Stimulated activated memory B cell treated with anti-CD40 and anti-IgM and Interleukin-4, amounts not matched to agents 10 μg/mL and 1 μg/mL and 100 μg/mL, for 72 hours (primary cell): Measurements from ENCODE around the gene TMEM252.

Experiments used
- ATAC-seq: fragments of 150-1000 bp; cut with Tn5 transposase; 2 replicates; pipeline ENCODE4 v1.10.0; 2021
- H3K27ac Mint-ChIP-seq: one replicate; pipeline ENCODE4 v1.8.0; 2022; ENCODE audit warnings: mild to moderate bottlenecking, mixed read lengths
- H3K27me3 Mint-ChIP-seq: one replicate; pipeline ENCODE4 v1.8.0; 2022; ENCODE audit warnings: mixed read lengths
- H3K36me3 Mint-ChIP-seq: one replicate; pipeline ENCODE4 v1.8.0; 2022; ENCODE audit warnings: mixed read lengths
- H3K4me1 Mint-ChIP-seq: one replicate; pipeline ENCODE4 v1.8.0; 2022; ENCODE audit warnings: mixed read lengths
- H3K4me3 Mint-ChIP-seq: one replicate; pipeline ENCODE4 v1.8.0; 2022; ENCODE audit warnings: mild to moderate bottlenecking, moderate library complexity, mixed read lengths
- H3K9me3 Mint-ChIP-seq: one replicate; pipeline ENCODE4 v1.8.0; 2022; ENCODE audit warnings: mixed read lengths

Gene TMEM252

DNA sequence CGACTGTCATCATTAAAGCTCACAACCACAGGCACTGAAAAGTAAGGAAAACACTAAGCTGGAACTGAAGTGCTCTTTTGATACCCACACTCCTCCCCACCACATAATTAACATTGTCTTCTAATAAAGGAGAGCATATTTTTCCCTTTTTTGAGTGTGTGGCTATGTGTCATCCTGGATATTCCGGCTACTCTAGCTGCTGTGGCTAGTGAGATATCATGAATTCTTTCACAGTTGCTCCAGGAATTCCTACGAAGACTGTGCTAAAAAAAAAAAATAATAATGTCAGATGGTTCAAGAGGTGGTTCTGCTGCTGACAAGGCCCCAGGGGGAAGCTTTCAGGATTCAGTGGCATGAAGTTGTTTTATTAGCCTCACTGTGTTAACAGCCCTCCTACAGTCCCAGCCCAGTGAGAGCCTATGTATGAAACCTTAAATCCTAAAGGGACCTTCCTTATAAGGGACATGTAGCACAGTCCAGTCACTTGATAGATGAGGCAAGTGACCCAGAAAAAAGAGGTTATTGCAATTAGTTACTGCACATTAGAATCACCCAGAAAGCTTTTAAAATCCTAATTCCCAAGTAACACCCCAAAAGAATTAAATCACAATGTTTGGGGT lies 46.6 kb downstream of the TMEM252 start:
- Mint-ChIP-seq H3K27ac (no peak overlapping the region), H3K27me3 (peaks cover 34% of the 10 kb centered on the region), H3K9me3 (no peaks in the 10 kb centered on the region), H3K36me3 (no peaks in the 10 kb centered on the region), H3K4me3 (no peak overlapping the region), H3K4me1 (no peaks in the 10 kb centered on the region)
- no peak for ATAC-seq

GRCh38 chr9:68493541-68493940 lies 47.1 kb downstream of the TMEM252 start:
- no peak overlapping the region for H3K4me3 Mint-ChIP-seq
- no peaks in the 10 kb centered on the region for H3K36me3 Mint-ChIP-seq
- peaks cover 34% of the 10 kb centered on the region for H3K27me3 Mint-ChIP-seq
- no peaks in the 10 kb centered on the region for H3K9me3 Mint-ChIP-seq
- no peaks in the 10 kb centered on the region for H3K4me1 Mint-ChIP-seq
- no peak overlapping the region for H3K27ac Mint-ChIP-seq
- ATAC-seq = no peak

- Mint-ChIP-seq H3K4me3 (no peak overlapping the region), H3K27ac (no peak overlapping the region), H3K36me3 (no peaks in the 10 kb centered on the region), H3K9me3 (no peaks in the 10 kb centered on the region), H3K4me1 (no peaks in the 10 kb centered on the region), H3K27me3 (peaks cover 34% of the 10 kb centered on the region)
- ATAC-seq = no peak
Measured at GRCh38 chr9:68492806-68493205, 47.9 kb downstream of the TMEM252 start.

DNA sequence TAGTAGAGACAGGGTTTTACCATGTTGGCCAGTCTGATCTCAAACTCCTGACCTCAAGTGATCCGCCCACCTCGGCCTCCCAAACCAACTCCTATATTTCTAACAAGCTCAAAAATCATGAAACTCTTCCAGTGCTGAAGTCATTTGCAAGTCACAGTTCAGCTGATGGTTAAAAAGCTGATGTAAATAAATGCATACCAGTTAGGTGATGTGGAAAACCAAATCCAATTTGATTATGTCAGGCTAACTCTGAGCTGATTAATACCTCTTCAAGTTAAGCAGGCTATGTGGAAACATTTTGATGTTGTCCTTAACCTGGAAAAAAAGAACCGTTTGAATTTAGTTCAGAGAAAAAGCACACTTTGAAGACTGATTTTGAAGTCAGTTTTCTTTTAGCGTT lies 51.0 kb downstream of the TMEM252 start:
- Mint-ChIP-seq H3K27ac (no peak overlapping the region), H3K9me3 (peaks cover 11% of the 10 kb centered on the region), H3K36me3 (no peaks in the 10 kb centered on the region), H3K4me3 (no peak overlapping the region), H3K27me3 (peaks cover 41% of the 10 kb centered on the region), H3K4me1 (no peaks in the 10 kb centered on the region)
- no peak for ATAC-seq

DNA sequence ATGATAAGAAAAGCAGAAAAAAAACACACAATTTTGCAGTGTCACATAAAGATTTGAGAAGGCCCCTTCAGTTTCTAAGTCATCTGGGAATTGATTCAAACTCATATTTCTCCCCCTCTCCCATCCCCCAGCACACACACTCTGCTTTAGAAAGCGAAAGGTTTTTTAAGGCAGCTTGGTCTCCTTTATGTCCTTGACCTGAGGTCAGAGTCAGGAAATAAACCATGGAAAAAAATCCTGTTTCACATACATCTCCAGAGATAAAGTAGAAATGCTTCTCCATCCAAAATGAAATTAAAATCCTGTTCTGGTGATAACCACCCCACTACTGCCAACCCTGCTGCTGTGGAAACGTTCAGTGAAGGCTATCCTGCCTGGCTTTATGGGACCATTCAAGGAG lies 52.6 kb downstream of the TMEM252 start:
- Mint-ChIP-seq H3K4me1 (no peaks in the 10 kb centered on the region), H3K9me3 (peaks cover 12% of the 10 kb centered on the region), H3K27me3 (peaks cover 38% of the 10 kb centered on the region), H3K27ac (no peak overlapping the region), H3K36me3 (no peaks in the 10 kb centered on the region), H3K4me3 (no peak overlapping the region)
- no peak for ATAC-seq
